ENCODE measurements around the gene C5orf63. TPM values are rescaled to one million over a fixed set of nuclear protein-coding genes. Genes with fewer than 3 reads are reported as not detected.

The C5orf63 gene
- total and polyA plus RNA-seq, 2 of the 8 experiments (the other 6 are each of a cell fraction or from before 2014, with no cell fraction given): 0.67 to 0.71 TPM

- TF ChIP-seq SUZ12 (IDR thresholded peaks at IDR 0.05; ENCODE audit: low read length): no peak
Measured at GRCh38 chr5:127092690-127093089, 19.4 kb upstream of the C5orf63 start (continued).

- Histone ChIP-seq H2BK20ac (ENCODE audit: low read length) (no peak overlapping the region), H3K18ac (ENCODE audit: extremely low read depth, low read length) (no peak overlapping the region), H3K9ac (replicated peaks in 1 of 4; ENCODE audit: extremely low read depth in 1 of 4, low read depth in 3 of 4, low read length in 3 of 4) (no peak overlapping the region), H3K4ac (replicated peaks; ENCODE audit: insufficient read length, low read depth, low read length) (no peak overlapping the region), H3K56ac (replicated peaks; ENCODE audit: insufficient read length, low read depth, low read length) (no peak overlapping the region), H3K23me2 (ENCODE audit: low read depth, low read length) (no peaks in the 10 kb centered on the region), H4K5ac (ENCODE audit: insufficient read length, low read depth, low read length) (no peak overlapping the region), H2BK12ac (ENCODE audit: low read depth, low read length) (no peak overlapping the region), H2BK15ac (ENCODE audit: low read length) (no peak overlapping the region), H2BK120ac (replicated peaks; ENCODE audit: low read depth, low read length) (no peak overlapping the region), H3K79me1 (ENCODE audit: low read depth, low read length) (no peaks in the 10 kb centered on the region), H4K20me1 (replicated peaks in 1 of 2; ENCODE audit: control insufficient read depth in 1 of 2, insufficient read depth in 2 of 2, low read length in 2 of 2) (no peaks in the 10 kb centered on the region), H2BK5ac (ENCODE audit: low read depth, low read length) (no peak overlapping the region), H3K36me3 (ENCODE audit: control insufficient read depth in 2 of 4, insufficient read depth in 4 of 4, low read length in 3 of 4) (no peaks in the 10 kb centered on the region), H3K23ac (ENCODE audit: insufficient read length) (no peak overlapping the region), H3K27me3 (replicated peaks in 1 of 4; ENCODE audit: control insufficient read depth in 3 of 4, extremely low read depth in 1 of 4, insufficient read depth in 3 of 4, low read length in 3 of 4) (no peaks in the 10 kb centered on the region), H3K4me2 (ENCODE audit: insufficient read depth in 1 of 2, low read depth in 2 of 2, low read length in 2 of 2) (0 out of 4 replicates have a peak overlapping the region, but pooled peaks of 1 of the 2 experiments have one; percentile 1), H3K9me3 (ENCODE audit: insufficient read depth in 2 of 2, low read depth in 1 of 2, low read length in 1 of 2) (no peaks in the 10 kb centered on the region), H3K4me1 (replicated peaks in 1 of 4; ENCODE audit: control insufficient read depth in 3 of 4, insufficient read depth in 4 of 4, low read length in 3 of 4) (peaks cover 0 to 4% (median 3%) of the 10 kb centered on the region in 4 experiments; a peak in 4 of 7 replicates), H4K8ac (ENCODE audit: extremely low read depth, insufficient read depth, low read length) (no peak overlapping the region), H4K91ac (replicated peaks; ENCODE audit: insufficient read length, low read length) (no peak overlapping the region), H3K4me3 (ENCODE audit: extremely low read depth in 1 of 4, insufficient read depth in 2 of 4, low read depth in 3 of 4, low read length in 4 of 4) (no peak overlapping the region), H3K27ac (ENCODE audit: low read depth, low read length) (no peak overlapping the region), H3K79me2 (ENCODE audit: control insufficient read depth in 1 of 2, insufficient read depth in 2 of 2, low read length in 2 of 2) (no peaks in the 10 kb centered on the region), H2AK5ac (ENCODE audit: low read depth, low read length) (no peak overlapping the region), H3K14ac (ENCODE audit: insufficient read length) (no peak overlapping the region), H2AFZ (ENCODE audit: low read length) (no peak overlapping the region)
- ChIA-PET POLR2A (ENCODE audit: partially characterized antibody) (no interaction called here), CTCF (ENCODE audit: partially characterized antibody) (no interaction called here)
- no peak for TF ChIP-seq CHD1 (IDR thresholded peaks at IDR 0.05; ENCODE audit: low read depth, low read length)
- TF ChIP-seq TAF1 (IDR thresholded peaks at IDR 0.05; ENCODE audit: low read depth, low read length): no peak
- no peak for TF ChIP-seq RFX5 (IDR thresholded peaks at IDR 0.05; ENCODE audit: borderline replicate concordance, low read depth, low read length)
- TF ChIP-seq MAX (IDR thresholded peaks at IDR 0.05): no peak
- TF ChIP-seq POLR2AphosphoS5 (IDR thresholded peaks at IDR 0.05; ENCODE audit: low read depth, low read length): no peak
- TF ChIP-seq NANOG (IDR thresholded peaks at IDR 0.05; ENCODE audit: insufficient read depth, low read depth, low read length, poor library complexity, severe bottlenecking): no peak
- no peak for TF ChIP-seq CBX8 (IDR thresholded peaks at IDR 0.05; ENCODE audit: borderline replicate concordance, low read depth, low read length)
- no peak for TF ChIP-seq HDAC2 (IDR thresholded peaks at IDR 0.05; ENCODE audit: borderline replicate concordance in 1 of 2, low read depth in 2 of 2, low read length in 2 of 2)
- DNase-seq (ENCODE audit: low read depth in 1 of 2, low spot score in 2 of 2): no peak
- no peak for FAIRE-seq
Measured at GRCh38 chr5:127089191-127089590, 15.9 kb upstream of the C5orf63 start.

Measured in H1 (cell line).